Hepatocyte (in vitro differentiated cells): ENCODE data around the gene GNB1L.

Experiments
- EZH2 ChIP-seq: fragments of 200-600 bp; sonication (generic); IDR thresholded peaks from 2 replicates; pipeline ENCODE4 v1.6.1; 2016; ENCODE audit warnings: antibody characterized with exemption, mild to moderate bottlenecking, borderline replicate concordance
- TF ChIP-seq, protein P1 (sequence below): fragments of 200-600 bp; sonication (generic); IDR thresholded peaks from 2 replicates; pipeline ENCODE4 v1.5.1; 2016; ENCODE audit warnings: antibody characterized with exemption, mild to moderate bottlenecking; ENCODE audit not compliant: poor library complexity

DNA sequence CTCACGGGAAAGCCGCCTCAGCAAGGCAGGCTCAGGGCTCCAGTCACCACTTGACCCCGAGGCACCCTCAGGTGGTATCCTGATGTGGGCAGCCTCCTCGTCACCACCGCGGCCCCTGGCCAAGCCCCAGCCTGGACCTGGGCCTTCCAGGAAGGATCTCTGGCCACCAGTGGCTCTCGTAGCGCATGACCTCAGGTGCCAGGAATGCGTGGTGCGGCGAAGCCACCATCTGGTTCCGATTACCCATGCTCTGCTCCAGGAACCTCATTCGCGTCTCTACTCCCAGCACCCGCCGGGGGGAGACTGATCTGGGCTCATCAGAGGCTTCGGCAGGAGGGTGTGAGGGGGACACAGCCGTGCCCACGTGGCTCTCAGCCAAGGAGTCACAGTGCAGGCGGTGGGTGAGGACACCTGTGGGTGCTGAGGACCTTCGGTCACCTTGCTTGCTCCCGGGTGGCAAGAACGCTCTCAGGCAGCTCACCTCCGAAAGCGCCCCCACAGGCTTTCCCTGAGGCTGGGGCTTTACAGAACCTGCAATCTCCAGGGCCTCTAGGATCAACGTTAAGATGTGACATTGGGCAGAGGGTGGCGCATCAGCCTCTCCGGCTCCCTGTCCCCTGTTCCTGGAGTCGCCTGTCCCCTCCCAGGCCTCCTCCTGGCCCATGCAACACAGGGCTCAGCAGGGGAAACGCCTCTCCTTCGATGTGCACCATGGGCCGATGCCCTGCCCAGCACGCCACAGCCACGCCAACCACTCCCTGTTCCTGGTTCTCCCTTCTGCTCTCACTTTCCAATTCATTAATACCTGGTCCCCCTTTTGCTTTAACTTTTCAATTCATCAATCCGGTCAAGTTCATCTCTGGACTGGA is 55.1 kb downstream of the GNB1L start:
- TF ChIP-seq EZH2: no peak
- TF ChIP-seq, protein P1, sequence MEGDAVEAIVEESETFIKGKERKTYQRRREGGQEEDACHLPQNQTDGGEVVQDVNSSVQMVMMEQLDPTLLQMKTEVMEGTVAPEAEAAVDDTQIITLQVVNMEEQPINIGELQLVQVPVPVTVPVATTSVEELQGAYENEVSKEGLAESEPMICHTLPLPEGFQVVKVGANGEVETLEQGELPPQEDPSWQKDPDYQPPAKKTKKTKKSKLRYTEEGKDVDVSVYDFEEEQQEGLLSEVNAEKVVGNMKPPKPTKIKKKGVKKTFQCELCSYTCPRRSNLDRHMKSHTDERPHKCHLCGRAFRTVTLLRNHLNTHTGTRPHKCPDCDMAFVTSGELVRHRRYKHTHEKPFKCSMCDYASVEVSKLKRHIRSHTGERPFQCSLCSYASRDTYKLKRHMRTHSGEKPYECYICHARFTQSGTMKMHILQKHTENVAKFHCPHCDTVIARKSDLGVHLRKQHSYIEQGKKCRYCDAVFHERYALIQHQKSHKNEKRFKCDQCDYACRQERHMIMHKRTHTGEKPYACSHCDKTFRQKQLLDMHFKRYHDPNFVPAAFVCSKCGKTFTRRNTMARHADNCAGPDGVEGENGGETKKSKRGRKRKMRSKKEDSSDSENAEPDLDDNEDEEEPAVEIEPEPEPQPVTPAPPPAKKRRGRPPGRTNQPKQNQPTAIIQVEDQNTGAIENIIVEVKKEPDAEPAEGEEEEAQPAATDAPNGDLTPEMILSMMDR: peak; percentile 3
